GM23338 (cell line): ENCODE results near the gene POR. TPM values are rescaled to one million over a fixed set of nuclear protein-coding genes. Genes with fewer than 3 reads are reported as not detected.
A peak's percentile ranks its signal among the peaks of the same experiment; 100 is the strongest.

Experiments
- ATAC-seq: fragments of 200-7000 bp; cut with Tn5 transposase; 3 replicates; pipeline ENCODE4 v1.9.1; 2020
- DNase-seq: peaks from one replicate; pipeline ENCODE4 v3.0.0-alpha.2; 2015; ENCODE audit warnings: low spot score
- H2AFZ ChIP-seq: fragments of 200-600 bp; sonication (generic); 2 replicates; pipeline ENCODE4 v1.8.0; 2016; ENCODE audit warnings: antibody characterized with exemption, mild to moderate bottlenecking, moderate library complexity
- H3F3A ChIP-seq: fragments of 200-600 bp; sonication (generic); replicated peaks from 2 replicates; pipeline ENCODE4 v1.8.0; 2017; ENCODE audit warnings: antibody characterized with exemption, mixed run types, low read depth
- H3K27ac ChIP-seq: fragments of 200-600 bp; sonication (generic); 2 replicates; pipeline ENCODE4 v1.6.1; 2016; ENCODE audit warnings: low read depth
- H3K27me3 ChIP-seq: fragments of 200-600 bp; sonication (generic); 2 replicates; pipeline ENCODE4 v1.8.0; 2016; ENCODE audit warnings: mild to moderate bottlenecking, mixed run types, moderate library complexity; ENCODE audit not compliant: insufficient read depth
- H3K36me3 ChIP-seq: fragments of 200-600 bp; sonication (generic); 2 replicates; pipeline ENCODE4 v1.8.0; 2016; ENCODE audit warnings: mild to moderate bottlenecking; ENCODE audit not compliant: insufficient read depth
- H3K4me1 ChIP-seq: fragments of 200-600 bp; sonication (generic); 2 replicates; pipeline ENCODE4 v1.8.0; 2016; ENCODE audit warnings: mild to moderate bottlenecking, moderate library complexity; ENCODE audit not compliant: insufficient read depth
- H3K4me2 ChIP-seq: fragments of 200-600 bp; sonication (generic); 2 replicates; pipeline ENCODE4 v1.7.1; 2017; ENCODE audit warnings: mixed run types
- H3K4me3 ChIP-seq: fragments of 200-600 bp; sonication (generic); 2 replicates; pipeline ENCODE4 v1.6.1; 2016; ENCODE audit warnings: mixed run types
- H3K79me2 ChIP-seq: fragments of 200-600 bp; sonication (generic); replicated peaks from 2 replicates; pipeline ENCODE4 v1.8.0; 2017; ENCODE audit warnings: mild to moderate bottlenecking; ENCODE audit not compliant: insufficient read depth
- H3K9me2 ChIP-seq: fragments of 200-600 bp; sonication (generic); 2 replicates; pipeline ENCODE4 v1.8.0; 2017; ENCODE audit not compliant: insufficient read depth
- H4K20me1 ChIP-seq: fragments of 200-600 bp; sonication (generic); replicated peaks from 2 replicates; pipeline ENCODE4 v1.8.0; 2017; ENCODE audit warnings: mild to moderate bottlenecking; ENCODE audit not compliant: insufficient read depth
- H3K27ac Mint-ChIP-seq: 2 replicates; pipeline ENCODE4 v1.8.0; 2020; ENCODE audit warnings: inconsistent platforms, mild to moderate bottlenecking, moderate library complexity, mixed read lengths
- H3K27me3 Mint-ChIP-seq: 3 replicates; pipeline ENCODE4 v1.8.0; 2022; ENCODE audit warnings: low read depth, mild to moderate bottlenecking, moderate library complexity, mixed read lengths, inconsistent platforms; ENCODE audit not compliant: insufficient read depth, poor library complexity
- H3K36me3 Mint-ChIP-seq: 3 replicates; pipeline ENCODE4 v1.8.0; 2021; ENCODE audit warnings: low read depth, mild to moderate bottlenecking, inconsistent platforms, moderate library complexity, mixed read lengths
- H3K4me1 Mint-ChIP-seq: 3 replicates; pipeline ENCODE4 v1.8.0; 2020; ENCODE audit warnings: mild to moderate bottlenecking, inconsistent platforms, mixed read lengths
- H3K4me3 Mint-ChIP-seq: 3 replicates; pipeline ENCODE4 v1.8.0; 2021; ENCODE audit warnings: moderate library complexity, mild to moderate bottlenecking, inconsistent platforms, mixed read lengths
- H3K9me3 Mint-ChIP-seq: 3 replicates; pipeline ENCODE4 v1.8.0; 2020; ENCODE audit warnings: moderate library complexity, mild to moderate bottlenecking, inconsistent platforms, mixed read lengths
- CREB1 ChIP-seq: fragments of 250-450 bp; sonication (Bioruptor Pico); IDR thresholded peaks from 2 replicates; pipeline ENCODE4 v1.5.0; 2020; ENCODE audit warnings: low read depth, mild to moderate bottlenecking, moderate library complexity
- EZH2phosphoT487 ChIP-seq: fragments of 200-600 bp; sonication (generic); IDR thresholded peaks from one replicate; pipeline ENCODE4 v1.8.1; 2018; ENCODE audit warnings: antibody characterized with exemption; ENCODE audit not compliant: unreplicated experiment
- JUNB ChIP-seq: IDR thresholded peaks from one replicate; pipeline ENCODE4 v1.6.1; 2016; ENCODE audit warnings: antibody characterized with exemption; ENCODE audit not compliant: unreplicated experiment
- POLR2AphosphoS5 ChIP-seq: IDR thresholded peaks from 2 replicates; pipeline ENCODE4 v1.6.1; 2016; ENCODE audit warnings: antibody characterized with exemption, low read depth
- STAT1 ChIP-seq: IDR thresholded peaks from one replicate; pipeline ENCODE4 v1.6.1; 2016; ENCODE audit warnings: antibody characterized with exemption; ENCODE audit not compliant: unreplicated experiment
- ZNF114 ChIP-seq: fragments of 250-450 bp; sonication (Bioruptor Pico); IDR thresholded peaks from 2 replicates; pipeline ENCODE4 v1.5.0; 2020; ENCODE audit warnings: mild to moderate bottlenecking, moderate library complexity
- ZNF331 ChIP-seq: fragments of 250-450 bp; sonication (Bioruptor Pico); IDR thresholded peaks from 2 replicates; pipeline ENCODE4 v1.5.0; 2020; ENCODE audit warnings: low read depth, mild to moderate bottlenecking, moderate library complexity
- polyA plus RNA-seq: library from polyadenylated mRNA; unstranded; fragments of >200 nt; fragmentation: Nextera tagmentation; extraction: Ambion mirVana; gene quantifications from 2 replicates; pipeline ENCODE4 v1.2.1, GENCODE V29; 2016
- total RNA-seq: library from RNA; depleted of rRNA; stranded (reverse); fragments of >200 nt; shearing (Covaris generic); gene quantifications from 2 replicates; pipeline ENCODE4 v1.2.3, GENCODE V29; 2014
- TF ChIP-seq, protein P1 (sequence below): IDR thresholded peaks from 2 replicates; pipeline ENCODE4 v1.6.1; 2016; ENCODE audit warnings: antibody characterized with exemption
- TF ChIP-seq, protein P2 (sequence below): fragments of 250-450 bp; sonication (Bioruptor Pico); IDR thresholded peaks from 2 replicates; pipeline ENCODE4 v1.5.0; 2020; ENCODE audit warnings: mild to moderate bottlenecking, moderate library complexity
- TF ChIP-seq, protein P3 (sequence below): IDR thresholded peaks from one replicate; pipeline ENCODE4 v1.6.1; 2018; ENCODE audit warnings: antibody characterized with exemption; ENCODE audit not compliant: unreplicated experiment
- TF ChIP-seq, protein P4 (sequence below), 2 experiments: fragments of 200-600 bp in 1 of 2; sonication (generic) in 1 of 2; conservative IDR thresholded peaks; 2 replicates each; pipeline versions ENCODE4 v1.5.1 to v1.6.1; 2016 to 2017; ENCODE audit warnings: antibody characterized with exemption in 2 of 2, low read depth in 2 of 2, mild to moderate bottlenecking in 2 of 2, moderate library complexity in 1 of 2

POR gene
- total and polyA plus RNA-seq, 2 experiments from 2014 or later = 126 to 164 TPM

DNA sequence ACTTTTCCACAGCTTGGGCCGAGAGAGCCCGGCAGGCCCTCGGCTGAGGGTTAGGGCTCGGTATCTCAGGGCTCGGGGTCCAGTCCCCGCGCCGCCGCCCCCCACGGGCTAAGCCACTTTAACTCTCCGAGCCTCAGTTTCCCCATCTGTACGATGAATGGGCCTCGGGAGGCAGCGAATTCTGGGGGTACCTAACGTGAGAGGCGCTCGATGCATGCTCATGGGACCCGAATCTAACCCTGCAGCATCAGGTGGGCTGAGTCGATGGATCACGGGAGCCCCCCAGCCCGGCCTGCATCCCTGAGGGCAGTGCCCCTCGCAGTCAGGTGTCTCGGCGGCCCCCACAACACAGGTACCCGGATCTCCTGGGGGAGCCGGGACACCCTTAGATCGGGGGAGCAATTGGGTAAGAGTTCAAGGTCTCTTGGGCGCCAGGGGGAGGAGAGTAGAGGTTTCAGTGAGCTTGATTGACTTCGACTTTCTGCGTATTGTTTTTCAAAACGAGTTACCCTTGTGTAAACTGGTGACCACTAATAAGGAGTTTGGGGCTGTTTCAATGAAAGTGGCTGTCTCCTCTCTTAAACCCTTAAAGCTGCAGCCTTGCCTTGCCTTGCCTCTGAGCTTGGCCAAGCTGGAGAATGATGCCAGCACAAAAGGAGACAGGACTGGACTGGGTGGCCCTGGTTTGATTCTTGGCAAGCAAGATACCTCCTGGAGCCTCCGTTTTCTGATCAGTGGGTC lies 631 bp downstream of the POR start:
- peaks cover 12% of the 10 kb centered on the region; the same call in 1 of the 2 replicates for H3F3A ChIP-seq
- peaks cover 29% of the 10 kb centered on the region for H3K4me1 ChIP-seq
- Mint-ChIP-seq H3K9me3 (no peaks in the 10 kb centered on the region; the same call in 2 of the 3 replicates), H3K4me1 (peaks cover 22% of the 10 kb centered on the region), H3K27ac (no peak overlapping the region; the same call in 1 of the 2 replicates), H3K27me3 (peaks cover 11% of the 10 kb centered on the region), H3K4me3 (peak overlapping the region; percentile 85), H3K36me3 (no peaks in the 10 kb centered on the region; the same call in 2 of the 3 replicates)
- peaks cover 53% of the 10 kb centered on the region for H3K79me2 ChIP-seq
- peaks cover 49% of the 10 kb centered on the region for H4K20me1 ChIP-seq
- no peaks in the 10 kb centered on the region for H3K9me2 ChIP-seq
- H3K27ac ChIP-seq = peak overlapping the region; percentile 83
- TF ChIP-seq ZNF331 (CRISPR knock-in tag) (no peak), STAT1 (no peak), EZH2phosphoT487 (no peak), JUNB (no peak), ZNF114 (CRISPR knock-in tag) (no peak), POLR2AphosphoS5 (no peak), CREB1 (no peak)
- TF ChIP-seq, protein P1, sequence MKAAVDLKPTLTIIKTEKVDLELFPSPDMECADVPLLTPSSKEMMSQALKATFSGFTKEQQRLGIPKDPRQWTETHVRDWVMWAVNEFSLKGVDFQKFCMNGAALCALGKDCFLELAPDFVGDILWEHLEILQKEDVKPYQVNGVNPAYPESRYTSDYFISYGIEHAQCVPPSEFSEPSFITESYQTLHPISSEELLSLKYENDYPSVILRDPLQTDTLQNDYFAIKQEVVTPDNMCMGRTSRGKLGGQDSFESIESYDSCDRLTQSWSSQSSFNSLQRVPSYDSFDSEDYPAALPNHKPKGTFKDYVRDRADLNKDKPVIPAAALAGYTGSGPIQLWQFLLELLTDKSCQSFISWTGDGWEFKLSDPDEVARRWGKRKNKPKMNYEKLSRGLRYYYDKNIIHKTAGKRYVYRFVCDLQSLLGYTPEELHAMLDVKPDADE = no peak
- TF ChIP-seq, protein P2, sequence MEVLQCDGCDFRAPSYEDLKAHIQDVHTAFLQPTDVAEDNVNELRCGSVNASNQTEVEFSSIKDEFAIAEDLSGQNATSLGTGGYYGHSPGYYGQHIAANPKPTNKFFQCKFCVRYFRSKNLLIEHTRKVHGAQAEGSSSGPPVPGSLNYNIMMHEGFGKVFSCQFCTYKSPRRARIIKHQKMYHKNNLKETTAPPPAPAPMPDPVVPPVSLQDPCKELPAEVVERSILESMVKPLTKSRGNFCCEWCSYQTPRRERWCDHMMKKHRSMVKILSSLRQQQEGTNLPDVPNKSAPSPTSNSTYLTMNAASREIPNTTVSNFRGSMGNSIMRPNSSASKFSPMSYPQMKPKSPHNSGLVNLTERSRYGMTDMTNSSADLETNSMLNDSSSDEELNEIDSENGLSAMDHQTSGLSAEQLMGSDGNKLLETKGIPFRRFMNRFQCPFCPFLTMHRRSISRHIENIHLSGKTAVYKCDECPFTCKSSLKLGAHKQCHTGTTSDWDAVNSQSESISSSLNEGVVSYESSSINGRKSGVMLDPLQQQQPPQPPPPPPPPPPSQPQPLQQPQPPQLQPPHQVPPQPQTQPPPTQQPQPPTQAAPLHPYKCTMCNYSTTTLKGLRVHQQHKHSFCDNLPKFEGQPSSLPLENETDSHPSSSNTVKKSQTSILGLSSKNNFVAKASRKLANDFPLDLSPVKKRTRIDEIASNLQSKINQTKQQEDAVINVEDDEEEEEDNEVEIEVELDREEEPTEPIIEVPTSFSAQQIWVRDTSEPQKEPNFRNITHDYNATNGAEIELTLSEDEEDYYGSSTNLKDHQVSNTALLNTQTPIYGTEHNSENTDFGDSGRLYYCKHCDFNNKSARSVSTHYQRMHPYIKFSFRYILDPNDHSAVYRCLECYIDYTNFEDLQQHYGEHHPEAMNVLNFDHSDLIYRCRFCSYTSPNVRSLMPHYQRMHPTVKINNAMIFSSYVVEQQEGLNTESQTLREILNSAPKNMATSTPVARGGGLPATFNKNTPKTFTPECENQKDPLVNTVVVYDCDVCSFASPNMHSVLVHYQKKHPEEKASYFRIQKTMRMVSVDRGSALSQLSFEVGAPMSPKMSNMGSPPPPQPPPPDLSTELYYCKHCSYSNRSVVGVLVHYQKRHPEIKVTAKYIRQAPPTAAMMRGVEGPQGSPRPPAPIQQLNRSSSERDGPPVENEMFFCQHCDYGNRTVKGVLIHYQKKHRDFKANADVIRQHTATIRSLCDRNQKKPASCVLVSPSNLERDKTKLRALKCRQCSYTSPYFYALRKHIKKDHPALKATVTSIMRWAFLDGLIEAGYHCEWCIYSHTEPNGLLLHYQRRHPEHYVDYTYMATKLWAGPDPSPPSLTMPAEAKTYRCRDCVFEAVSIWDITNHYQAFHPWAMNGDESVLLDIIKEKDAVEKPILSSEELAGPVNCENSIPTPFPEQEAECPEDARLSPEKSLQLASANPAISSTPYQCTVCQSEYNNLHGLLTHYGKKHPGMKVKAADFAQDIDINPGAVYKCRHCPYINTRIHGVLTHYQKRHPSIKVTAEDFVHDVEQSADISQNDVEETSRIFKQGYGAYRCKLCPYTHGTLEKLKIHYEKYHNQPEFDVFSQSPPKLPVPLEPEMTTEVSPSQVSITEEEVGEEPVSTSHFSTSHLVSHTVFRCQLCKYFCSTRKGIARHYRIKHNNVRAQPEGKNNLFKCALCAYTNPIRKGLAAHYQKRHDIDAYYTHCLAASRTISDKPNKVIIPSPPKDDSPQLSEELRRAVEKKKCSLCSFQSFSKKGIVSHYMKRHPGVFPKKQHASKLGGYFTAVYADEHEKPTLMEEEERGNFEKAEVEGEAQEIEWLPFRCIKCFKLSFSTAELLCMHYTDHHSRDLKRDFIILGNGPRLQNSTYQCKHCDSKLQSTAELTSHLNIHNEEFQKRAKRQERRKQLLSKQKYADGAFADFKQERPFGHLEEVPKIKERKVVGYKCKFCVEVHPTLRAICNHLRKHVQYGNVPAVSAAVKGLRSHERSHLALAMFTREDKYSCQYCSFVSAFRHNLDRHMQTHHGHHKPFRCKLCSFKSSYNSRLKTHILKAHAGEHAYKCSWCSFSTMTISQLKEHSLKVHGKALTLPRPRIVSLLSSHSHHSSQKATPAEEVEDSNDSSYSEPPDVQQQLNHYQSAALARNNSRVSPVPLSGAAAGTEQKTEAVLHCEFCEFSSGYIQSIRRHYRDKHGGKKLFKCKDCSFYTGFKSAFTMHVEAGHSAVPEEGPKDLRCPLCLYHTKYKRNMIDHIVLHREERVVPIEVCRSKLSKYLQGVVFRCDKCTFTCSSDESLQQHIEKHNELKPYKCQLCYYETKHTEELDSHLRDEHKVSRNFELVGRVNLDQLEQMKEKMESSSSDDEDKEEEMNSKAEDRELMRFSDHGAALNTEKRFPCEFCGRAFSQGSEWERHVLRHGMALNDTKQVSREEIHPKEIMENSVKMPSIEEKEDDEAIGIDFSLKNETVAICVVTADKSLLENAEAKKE = no peak
- TF ChIP-seq, protein P3, sequence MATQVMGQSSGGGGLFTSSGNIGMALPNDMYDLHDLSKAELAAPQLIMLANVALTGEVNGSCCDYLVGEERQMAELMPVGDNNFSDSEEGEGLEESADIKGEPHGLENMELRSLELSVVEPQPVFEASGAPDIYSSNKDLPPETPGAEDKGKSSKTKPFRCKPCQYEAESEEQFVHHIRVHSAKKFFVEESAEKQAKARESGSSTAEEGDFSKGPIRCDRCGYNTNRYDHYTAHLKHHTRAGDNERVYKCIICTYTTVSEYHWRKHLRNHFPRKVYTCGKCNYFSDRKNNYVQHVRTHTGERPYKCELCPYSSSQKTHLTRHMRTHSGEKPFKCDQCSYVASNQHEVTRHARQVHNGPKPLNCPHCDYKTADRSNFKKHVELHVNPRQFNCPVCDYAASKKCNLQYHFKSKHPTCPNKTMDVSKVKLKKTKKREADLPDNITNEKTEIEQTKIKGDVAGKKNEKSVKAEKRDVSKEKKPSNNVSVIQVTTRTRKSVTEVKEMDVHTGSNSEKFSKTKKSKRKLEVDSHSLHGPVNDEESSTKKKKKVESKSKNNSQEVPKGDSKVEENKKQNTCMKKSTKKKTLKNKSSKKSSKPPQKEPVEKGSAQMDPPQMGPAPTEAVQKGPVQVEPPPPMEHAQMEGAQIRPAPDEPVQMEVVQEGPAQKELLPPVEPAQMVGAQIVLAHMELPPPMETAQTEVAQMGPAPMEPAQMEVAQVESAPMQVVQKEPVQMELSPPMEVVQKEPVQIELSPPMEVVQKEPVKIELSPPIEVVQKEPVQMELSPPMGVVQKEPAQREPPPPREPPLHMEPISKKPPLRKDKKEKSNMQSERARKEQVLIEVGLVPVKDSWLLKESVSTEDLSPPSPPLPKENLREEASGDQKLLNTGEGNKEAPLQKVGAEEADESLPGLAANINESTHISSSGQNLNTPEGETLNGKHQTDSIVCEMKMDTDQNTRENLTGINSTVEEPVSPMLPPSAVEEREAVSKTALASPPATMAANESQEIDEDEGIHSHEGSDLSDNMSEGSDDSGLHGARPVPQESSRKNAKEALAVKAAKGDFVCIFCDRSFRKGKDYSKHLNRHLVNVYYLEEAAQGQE = no peak
- TF ChIP-seq, protein P4, sequence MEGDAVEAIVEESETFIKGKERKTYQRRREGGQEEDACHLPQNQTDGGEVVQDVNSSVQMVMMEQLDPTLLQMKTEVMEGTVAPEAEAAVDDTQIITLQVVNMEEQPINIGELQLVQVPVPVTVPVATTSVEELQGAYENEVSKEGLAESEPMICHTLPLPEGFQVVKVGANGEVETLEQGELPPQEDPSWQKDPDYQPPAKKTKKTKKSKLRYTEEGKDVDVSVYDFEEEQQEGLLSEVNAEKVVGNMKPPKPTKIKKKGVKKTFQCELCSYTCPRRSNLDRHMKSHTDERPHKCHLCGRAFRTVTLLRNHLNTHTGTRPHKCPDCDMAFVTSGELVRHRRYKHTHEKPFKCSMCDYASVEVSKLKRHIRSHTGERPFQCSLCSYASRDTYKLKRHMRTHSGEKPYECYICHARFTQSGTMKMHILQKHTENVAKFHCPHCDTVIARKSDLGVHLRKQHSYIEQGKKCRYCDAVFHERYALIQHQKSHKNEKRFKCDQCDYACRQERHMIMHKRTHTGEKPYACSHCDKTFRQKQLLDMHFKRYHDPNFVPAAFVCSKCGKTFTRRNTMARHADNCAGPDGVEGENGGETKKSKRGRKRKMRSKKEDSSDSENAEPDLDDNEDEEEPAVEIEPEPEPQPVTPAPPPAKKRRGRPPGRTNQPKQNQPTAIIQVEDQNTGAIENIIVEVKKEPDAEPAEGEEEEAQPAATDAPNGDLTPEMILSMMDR (conservative IDR thresholded peaks at IDR 0.05; ENCODE audit: low read depth in 2 of 2) = no peak
- H3K4me2 ChIP-seq = peak overlapping the region; percentile 97
- no peaks in the 10 kb centered on the region for H3K27me3 ChIP-seq
- no peaks in the 10 kb centered on the region; the same call in 1 of the 2 replicates for H3K36me3 ChIP-seq
- H3K4me3 ChIP-seq = peak overlapping the region; percentile 99
- 0 out of 2 replicates have a peak overlapping the region, but pooled peaks have one; percentile 38 for H2AFZ ChIP-seq
- ATAC-seq (peak; percentile 28), DNase-seq (peak; percentile 64)
